Esophagus mucosa (tissue), 1 donor: ENCODE measurements around the gene CLECL1. TPM values are rescaled to one million over a fixed set of nuclear protein-coding genes. Genes with fewer than 3 reads are reported as not detected.
A peak's percentile ranks its signal among the peaks of the same experiment; 100 is the strongest.
"Not testable (repeated sequence)": the region's sequence is repeated elsewhere in the genome, so short reads cannot be mapped to it uniquely, and the experiment has no call there.

Source experiments
- ATAC-seq: fragments of 200-7000 bp; cut with Tn5 transposase; one replicate; pipeline ENCODE4 v1.9.1; 2020
- total RNA-seq: library from RNA; stranded (reverse); gene quantifications from one replicate; pipeline ENCODE4 v1.2.4, GENCODE V29; 2023
- donor health status: DM: yes; HTN: yes; CAD: no.

CLECL1 gene
- total RNA-seq, 1 donor from 2014 or later: not detected

DNA sequence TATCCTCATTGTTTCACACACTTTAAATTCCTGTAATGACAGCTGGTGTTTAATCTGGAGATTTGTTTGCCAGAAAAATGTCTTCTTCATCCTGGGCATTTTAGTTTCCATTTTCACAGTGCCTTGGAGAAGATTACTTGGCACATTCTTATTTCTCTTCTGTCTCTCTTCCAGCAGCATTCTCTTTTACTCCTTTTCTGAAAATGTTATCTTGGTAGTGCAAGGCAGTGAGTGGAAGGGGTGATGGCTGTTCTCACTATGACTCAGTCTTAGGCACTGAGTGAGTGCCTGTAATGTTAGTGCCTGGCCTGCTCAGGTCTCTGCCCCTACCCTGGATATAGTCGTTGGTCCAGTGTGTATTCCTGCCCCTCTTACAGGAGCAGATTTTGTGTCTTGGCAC lies 13.1 kb downstream of the CLECL1 start:
- ATAC-seq: no peak

GRCh38 chr12:9718968-9719367 lies 13.9 kb downstream of the CLECL1 start:
- ATAC-seq: no peak

GRCh38 chr12:9717070-9717925 lies 15.6 kb downstream of the CLECL1 start:
- no peak for ATAC-seq

DNA sequence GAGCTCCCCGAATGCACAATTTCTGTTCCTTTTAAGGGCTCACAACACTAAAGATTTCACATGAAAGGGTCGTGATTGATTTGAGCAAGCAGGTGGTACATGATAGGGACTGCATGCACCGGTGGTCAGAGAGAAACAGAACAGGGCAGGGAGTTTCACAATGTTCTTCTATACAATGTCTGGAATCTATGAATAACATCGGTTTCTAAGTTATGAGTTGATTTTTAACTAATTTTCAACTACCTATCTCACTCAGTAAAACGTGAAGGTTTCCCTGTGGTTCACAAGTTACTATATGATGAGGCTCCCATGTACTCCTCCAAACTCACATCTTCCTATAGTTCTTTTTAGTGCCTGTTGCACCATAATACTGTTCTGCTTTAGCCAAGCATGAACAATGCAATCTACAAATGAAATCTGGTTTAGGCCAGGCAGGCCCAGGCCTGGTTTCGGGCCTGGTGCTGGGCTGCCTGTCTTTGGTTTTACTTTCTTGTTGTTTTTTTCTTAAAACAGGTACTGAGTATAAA lies 19.8 kb downstream of the CLECL1 start:
- ATAC-seq: not testable (repeated sequence)

GRCh38 chr12:9711664-9712063 lies 21.2 kb downstream of the CLECL1 start:
- no peak for ATAC-seq

GRCh38 chr12:9710584-9711375 lies 22.1 kb downstream of the CLECL1 start:
- ATAC-seq: no peak

DNA sequence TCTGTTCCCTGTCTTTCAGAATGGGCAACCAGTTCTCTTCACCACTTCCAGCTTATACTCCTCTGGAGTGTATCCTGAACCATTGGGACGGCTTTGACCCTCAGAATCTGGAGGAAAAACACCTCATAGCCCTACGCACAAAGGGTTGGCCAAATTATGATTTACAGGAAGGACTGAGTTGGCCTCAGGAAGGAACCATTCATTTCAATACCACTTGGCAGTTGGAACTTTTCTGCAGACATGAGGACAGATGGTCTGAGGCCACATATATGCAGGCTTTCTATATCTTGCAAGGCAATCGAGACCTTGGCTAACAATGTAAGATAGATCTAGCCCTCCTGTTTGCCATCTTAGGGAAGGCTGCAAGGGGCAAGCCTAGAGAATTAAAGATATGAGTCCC lies 24.0 kb downstream of the CLECL1 start:
- ATAC-seq: no peak

GRCh38 chr12:9707864-9708808 lies 24.8 kb downstream of the CLECL1 start:
- peak; percentile 52 for ATAC-seq

GRCh38 chr12:9707356-9707755 lies 25.5 kb downstream of the CLECL1 start:
- no peak for ATAC-seq

DNA sequence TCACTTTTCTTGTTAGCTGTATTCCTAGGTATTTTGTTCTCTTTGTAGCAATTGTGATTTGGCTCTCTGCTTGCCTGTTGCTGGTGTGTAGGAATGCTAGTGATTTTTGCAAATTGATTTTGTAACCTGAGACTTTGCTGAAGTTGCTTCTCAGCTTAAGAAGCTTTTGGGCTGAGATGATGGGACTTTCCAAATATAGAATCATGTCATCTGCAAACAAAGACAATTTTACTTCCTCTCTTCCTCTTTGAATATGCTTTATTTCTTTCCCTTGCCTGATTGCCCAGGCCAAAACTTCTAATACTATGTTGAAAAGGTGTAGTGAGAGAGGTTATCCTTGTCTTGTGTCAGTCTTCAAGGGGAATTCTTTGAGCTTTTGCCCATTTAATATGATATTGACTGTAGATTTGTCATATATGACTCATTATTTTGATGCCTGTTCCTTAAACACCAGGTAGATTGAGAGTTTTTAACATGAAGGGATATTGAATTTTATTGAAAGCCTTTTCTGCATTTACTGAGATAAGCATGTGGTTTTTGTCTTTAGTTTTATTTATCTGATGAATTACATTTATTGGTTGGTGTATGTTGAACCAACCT lies 26.7 kb downstream of the CLECL1 start:
- ATAC-seq: no peak

GRCh38 chr12:9704561-9704960 lies 28.3 kb downstream of the CLECL1 start:
- not testable (repeated sequence) for ATAC-seq

- ATAC-seq: peak; percentile 26
These were observed 30.6 kb downstream of the CLECL1 start for GRCh38 chr12:9702255-9702654.

DNA sequence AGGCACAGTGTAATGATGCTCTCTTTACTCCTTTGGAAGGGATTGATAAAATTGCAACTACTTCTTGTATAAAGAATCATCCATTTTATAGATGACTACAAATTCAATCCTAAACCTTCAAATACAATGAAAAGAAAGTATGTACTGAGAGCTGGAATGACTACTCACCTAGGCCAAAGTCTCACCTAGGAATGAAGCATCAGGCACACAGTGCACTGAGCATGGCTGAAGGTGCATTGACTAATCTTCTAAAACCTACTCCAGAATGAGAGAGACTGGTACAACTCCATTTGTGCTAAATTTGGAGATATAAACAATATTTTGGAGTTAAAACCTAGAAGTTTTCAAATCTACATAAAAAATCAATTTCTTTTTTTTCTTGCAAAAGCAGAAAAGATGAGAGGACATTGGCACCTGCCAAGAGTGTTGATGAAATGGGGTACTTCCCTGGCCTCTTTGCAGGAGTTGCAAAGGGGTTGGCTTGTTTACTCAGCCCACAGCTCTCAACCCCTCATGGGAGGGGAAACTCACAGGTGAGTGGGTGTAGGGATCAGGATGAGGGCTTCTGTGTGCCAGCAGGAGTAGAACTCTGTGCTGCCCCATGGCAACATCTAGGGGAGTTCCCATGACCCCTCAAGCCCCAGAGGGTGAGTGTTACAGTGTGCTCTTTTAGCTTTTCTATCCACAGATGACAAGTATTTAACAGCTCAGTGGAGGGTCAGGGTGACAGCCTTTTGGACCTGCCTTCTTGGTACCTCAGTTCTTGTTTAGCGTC lies 31.3 kb downstream of the CLECL1 start:
- no peak for ATAC-seq

DNA sequence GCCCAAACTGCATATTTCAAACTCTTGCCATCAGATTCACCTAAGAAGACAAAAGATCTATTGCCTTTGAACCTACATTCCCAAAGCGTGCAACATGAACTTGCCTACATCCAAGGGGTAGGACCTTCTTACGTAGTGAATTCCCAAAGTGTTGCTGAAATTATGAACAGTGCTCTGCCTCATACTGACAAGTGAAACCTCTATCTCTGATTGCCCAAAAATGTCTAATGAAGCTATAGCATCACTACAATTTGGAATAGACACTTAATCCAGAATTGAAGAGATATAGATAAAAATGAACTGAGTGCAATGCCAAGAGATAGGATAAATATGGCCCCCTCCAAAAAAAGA lies 32.3 kb downstream of the CLECL1 start:
- no peak for ATAC-seq

- ATAC-seq: peak; percentile 22
These were observed 32.8 kb downstream of the CLECL1 start for GRCh38 chr12:9699898-9700605.

DNA sequence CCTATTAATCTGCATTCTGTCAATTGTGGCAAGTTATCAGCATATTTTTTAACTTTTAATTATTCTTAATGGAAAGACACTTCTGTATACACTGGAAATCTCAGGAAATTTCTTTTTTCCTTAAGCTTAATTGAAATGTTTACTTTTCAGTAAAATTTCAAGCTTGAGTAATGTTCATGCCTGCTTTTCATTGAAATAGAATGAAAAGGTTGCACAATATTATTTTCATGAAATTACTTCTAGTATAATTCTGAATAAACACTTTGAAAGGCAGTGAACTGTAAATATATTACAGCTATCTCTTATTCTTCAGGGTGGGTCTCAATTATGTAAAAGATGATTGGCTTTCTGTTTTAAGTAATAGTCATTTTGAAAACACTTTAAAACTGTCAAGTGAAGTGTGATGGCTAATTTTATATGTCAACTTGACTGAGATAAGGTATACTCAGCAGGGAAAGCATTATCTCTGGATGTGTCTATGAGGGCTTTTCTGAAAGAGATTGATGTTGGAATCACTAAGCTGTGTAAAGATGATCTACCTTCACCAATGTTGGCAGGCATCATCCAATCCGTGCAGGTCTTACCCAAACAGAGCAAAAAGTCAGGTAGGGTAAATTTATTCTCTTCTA lies 33.5 kb downstream of the CLECL1 start:
- no peak for ATAC-seq

DNA sequence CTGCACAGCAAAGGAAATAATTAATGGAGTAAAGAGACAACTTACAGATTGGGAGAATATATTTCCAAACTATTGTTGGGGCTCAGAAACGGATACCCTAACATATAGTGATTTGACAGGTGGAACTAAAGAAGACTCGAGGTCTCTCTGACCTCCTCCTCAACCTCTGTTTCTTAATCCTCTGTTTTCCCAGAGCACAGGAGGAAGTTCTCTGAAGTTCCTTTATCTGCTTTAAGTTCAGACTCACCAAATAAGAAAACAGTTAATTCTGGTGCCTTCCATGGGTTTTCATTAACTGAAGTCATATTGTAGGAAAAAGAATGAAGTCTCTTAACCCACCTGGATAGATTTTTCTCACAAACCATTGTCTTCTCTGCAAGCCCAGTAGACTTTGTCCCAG lies 34.2 kb downstream of the CLECL1 start:
- ATAC-seq: no peak

DNA sequence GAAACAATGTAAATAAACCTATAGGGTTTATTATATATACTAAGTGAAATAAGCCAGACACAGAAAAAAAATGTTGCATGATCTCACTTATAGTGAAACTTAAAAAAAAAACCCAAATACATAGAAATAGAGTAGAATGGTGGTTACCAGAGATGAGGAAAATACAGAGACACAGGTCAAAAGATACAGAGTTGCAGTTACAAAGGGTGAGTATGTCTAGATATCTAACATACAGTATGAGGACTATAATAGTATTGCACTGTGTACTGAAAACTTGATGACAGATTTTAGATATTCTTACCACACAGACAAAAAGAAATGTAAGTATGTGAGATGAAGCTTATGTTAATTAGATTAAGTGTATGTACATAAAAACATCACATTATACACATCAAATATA lies 35.3 kb downstream of the CLECL1 start:
- ATAC-seq: no peak

- ATAC-seq: not testable (repeated sequence)
These were observed 37.2 kb downstream of the CLECL1 start for GRCh38 chr12:9695661-9696060.

DNA sequence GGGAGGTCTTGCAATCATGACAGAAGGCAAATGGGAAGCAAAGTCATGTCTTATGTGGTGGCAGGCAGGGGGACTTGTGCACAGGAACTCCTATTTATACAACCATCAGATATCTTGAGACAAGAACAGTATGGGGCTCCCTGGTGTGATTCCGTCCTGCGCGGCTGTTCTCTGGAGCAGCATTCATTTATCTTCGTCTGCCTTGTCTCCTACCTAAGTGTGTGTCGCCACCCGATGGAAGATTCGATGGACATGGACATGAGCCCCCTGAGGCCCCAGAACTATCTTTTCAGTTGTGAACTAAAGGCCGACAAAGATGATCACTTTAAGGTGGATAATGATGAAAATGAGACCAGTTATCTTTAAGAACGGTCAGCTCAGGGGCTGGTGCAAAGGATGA lies 37.7 kb downstream of the CLECL1 start:
- not testable (repeated sequence) for ATAC-seq
